Endothelial cell of umbilical vein (primary cell): ENCODE measurements around the gene DOC2B. TPM values are rescaled to one million over a fixed set of nuclear protein-coding genes. Genes with fewer than 3 reads are reported as not detected.

ENCODE experiments used
- BruUV-seq: library from RNA; stranded (reverse); fragments of 400-500 nt; replicated peaks from 2 replicates; lab custom pipeline; 2021; lab: Mats Ljungman, UMichigan
- CTCF ChIA-PET: fragments of 300-600, 350-600 bp; sonication (Branson Sonifier 250); formaldehyde crosslinking; loops from one replicate; lab custom pipeline; 2021; ENCODE audit warnings: antibody characterized with exemption, inconsistent platforms; lab: Charles Lee
- POLR2A ChIA-PET: fragments of 300-600, 350-600 bp; sonication (Branson Sonifier 250); formaldehyde crosslinking; loops from one replicate; lab custom pipeline; 2021; ENCODE audit warnings: antibody characterized with exemption, inconsistent platforms; lab: Charles Lee
- DNase-seq: peaks from one replicate; pipeline ENCODE4 v3.0.0-alpha.2; 2011; ENCODE audit warnings: low read depth, low spot score
- FAIRE-seq: peaks from 2 replicates; lab custom pipeline; 2011; peaks lifted over from hg19 to GRCh38; lab: Jason Lieb, UNC
- H2AFZ ChIP-seq: 2 replicates; pipeline ENCODE4 v1.6.0; 2012; ENCODE audit warnings: low read depth, low read length, control low read depth, inconsistent platforms
- H3K27ac ChIP-seq: 2 replicates; pipeline ENCODE4 v1.5.1; 2011; ENCODE audit warnings: low read depth, mild to moderate bottlenecking, control low read depth, low read length, moderate library complexity; ENCODE audit not compliant: insufficient read depth
- H3K27me3 ChIP-seq, 2 experiments: 2 replicates each; pipeline versions ENCODE4 v1.6.0 to v1.6.1; 2011; ENCODE audit warnings: low read length in 2 of 2, mixed read lengths in 1 of 2; ENCODE audit not compliant: control insufficient read depth in 2 of 2, insufficient read depth in 2 of 2
- H3K36me3 ChIP-seq, 2 experiments: 2 replicates in 1 of 2; 3 replicates in 1 of 2; pipeline ENCODE4 v1.5.1; 2011; ENCODE audit warnings: low read length in 2 of 2, mild to moderate bottlenecking in 1 of 2, moderate library complexity in 1 of 2; ENCODE audit not compliant: control insufficient read depth in 2 of 2, insufficient read depth in 2 of 2; ENCODE audit errors: extremely low read depth in 1 of 2
- H3K4me1 ChIP-seq: 3 replicates; pipeline ENCODE4 v1.5.1; 2011; ENCODE audit warnings: mild to moderate bottlenecking, low read length; ENCODE audit not compliant: control insufficient read depth, insufficient read depth; ENCODE audit errors: extremely low read depth
- H3K4me2 ChIP-seq: 2 replicates; pipeline ENCODE4 v1.6.1; 2011; ENCODE audit warnings: low read length, control low read depth, mixed read lengths; ENCODE audit not compliant: insufficient read depth
- H3K4me3 ChIP-seq, 3 experiments: fragments of 200-600 bp in 1 of 3; sonication (generic), shearing (Covaris generic) in 1 of 3; replicated peaks in 1 of 3; 2 replicates each; pipeline ENCODE4 v1.5.1; 2011 to 2016; ENCODE audit warnings: control low read depth in 3 of 3, low read length in 3 of 3, mild to moderate bottlenecking in 2 of 3, inconsistent platforms in 1 of 3, low read depth in 1 of 3, moderate library complexity in 1 of 3; ENCODE audit not compliant: insufficient read depth in 1 of 3
- H3K79me2 ChIP-seq: 2 replicates; pipeline ENCODE4 v1.6.0; 2012; ENCODE audit warnings: low read length, inconsistent platforms; ENCODE audit not compliant: control insufficient read depth, insufficient read depth
- H3K9ac ChIP-seq: replicated peaks from 2 replicates; pipeline ENCODE3; 2011; ENCODE audit warnings: low read length, control low read depth; ENCODE audit not compliant: insufficient read depth; ENCODE audit errors: extremely low read depth
- H3K9me1 ChIP-seq: replicated peaks from 3 replicates; pipeline ENCODE4 v1.6.0; 2011; ENCODE audit warnings: mild to moderate bottlenecking, low read length; ENCODE audit not compliant: control insufficient read depth, insufficient read depth; ENCODE audit errors: extremely low read depth
- H3K9me3 ChIP-seq: replicated peaks from 2 replicates; pipeline ENCODE4 v1.5.1; 2012; ENCODE audit warnings: low read length, inconsistent platforms; ENCODE audit not compliant: control insufficient read depth, insufficient read depth
- H4K20me1 ChIP-seq: replicated peaks from 2 replicates; pipeline ENCODE3; 2011; ENCODE audit warnings: mild to moderate bottlenecking, low read length; ENCODE audit not compliant: control insufficient read depth, insufficient read depth; ENCODE audit errors: extremely low read depth
- CTCF ChIP-seq, 2 donors: IDR thresholded peaks; 1 replicate in 1 of 2; 2 replicates in 1 of 2; pipeline ENCODE4 v1.5.1; 2011; ENCODE audit warnings: low read length in 2 of 2, mild to moderate bottlenecking in 2 of 2, moderate library complexity in 2 of 2, control low read depth in 1 of 2, inconsistent platforms in 1 of 2, low read depth in 1 of 2; ENCODE audit not compliant: insufficient read depth in 1 of 2; ENCODE audit errors: extremely low read depth in 1 of 2
- EZH2 ChIP-seq: IDR thresholded peaks from 2 replicates; pipeline ENCODE4 v1.6.1; 2012; ENCODE audit warnings: borderline replicate concordance, low read depth, mild to moderate bottlenecking, moderate library complexity, low read length, inconsistent platforms; ENCODE audit not compliant: severe bottlenecking
- FOS ChIP-seq: IDR thresholded peaks from 2 replicates; pipeline ENCODE4 v1.6.1; 2011; ENCODE audit warnings: mild to moderate bottlenecking, low read length, moderate library complexity, borderline replicate concordance; ENCODE audit not compliant: insufficient read depth
- GATA2 ChIP-seq: IDR thresholded peaks from 2 replicates; pipeline ENCODE4 v1.7.0; 2011; ENCODE audit warnings: low read depth, mild to moderate bottlenecking, moderate library complexity, mixed read lengths, low read length; ENCODE audit not compliant: insufficient read length, insufficient read depth
- JUN ChIP-seq: IDR thresholded peaks from 2 replicates; pipeline ENCODE4 v1.6.1; 2011; ENCODE audit warnings: borderline replicate concordance, low read depth; ENCODE audit not compliant: insufficient read length, insufficient read depth
- MYC ChIP-seq: IDR thresholded peaks from one replicate; pipeline ENCODE4 v1.6.1; 2011; ENCODE audit warnings: mild to moderate bottlenecking, low read depth, low read length
- POLR2A ChIP-seq: IDR thresholded peaks from 2 replicates; pipeline ENCODE4 v1.6.1; 2012; ENCODE audit warnings: low read depth, mild to moderate bottlenecking, control low read depth, low read length
- POLR2AphosphoS5 ChIP-seq: IDR thresholded peaks from 2 replicates; pipeline ENCODE4 v1.6.1; 2012; ENCODE audit warnings: low read depth, mild to moderate bottlenecking, control low read depth, low read length, moderate library complexity; ENCODE audit not compliant: insufficient read depth
- dilution Hi-C: fragments of 300-500 bp; cut with MboI; formaldehyde crosslinking; loops from one replicate; pipeline ENCODE4 v1.15.0; 2019; ENCODE audit warnings: low sequenced_read_pairs; ENCODE audit not compliant: extremely low pct_ligation_motif_present
- intact Hi-C: fragments of 100-400 bp; cut with micrococcal nuclease; formaldehyde crosslinking; loops from one replicate; pipeline ENCODE4 v1.10.0; 2022
- polyA plus RNA-seq, 4 experiments: library from polyadenylated mRNA; depleted of rRNA in 3 of 4; stranded (reverse) in 3 of 4; unstranded in 1 of 4; fragments of >200 nt; gene quantifications; 2 replicates each; pipeline versions ENCODE4 v1.2.1 to v1.2.3, GENCODE V29; 2011 to 2012; ENCODE audit warnings: missing spikeins in 1 of 4
- total RNA-seq: library from RNA; stranded (reverse); gene quantifications from 2 replicates; pipeline ENCODE4 v1.2.3, GENCODE V29; 2021
- TF ChIP-seq, protein P1 (sequence below): IDR thresholded peaks from 2 replicates; pipeline ENCODE4 v1.6.1; 2011; ENCODE audit not compliant: insufficient read depth, insufficient read length

The DOC2B gene
- total and polyA plus RNA-seq, 2 donors (not counting 3 experiments of a cell fraction or from before 2014, with no cell fraction given): 0.10 to 0.22 TPM

DNA sequence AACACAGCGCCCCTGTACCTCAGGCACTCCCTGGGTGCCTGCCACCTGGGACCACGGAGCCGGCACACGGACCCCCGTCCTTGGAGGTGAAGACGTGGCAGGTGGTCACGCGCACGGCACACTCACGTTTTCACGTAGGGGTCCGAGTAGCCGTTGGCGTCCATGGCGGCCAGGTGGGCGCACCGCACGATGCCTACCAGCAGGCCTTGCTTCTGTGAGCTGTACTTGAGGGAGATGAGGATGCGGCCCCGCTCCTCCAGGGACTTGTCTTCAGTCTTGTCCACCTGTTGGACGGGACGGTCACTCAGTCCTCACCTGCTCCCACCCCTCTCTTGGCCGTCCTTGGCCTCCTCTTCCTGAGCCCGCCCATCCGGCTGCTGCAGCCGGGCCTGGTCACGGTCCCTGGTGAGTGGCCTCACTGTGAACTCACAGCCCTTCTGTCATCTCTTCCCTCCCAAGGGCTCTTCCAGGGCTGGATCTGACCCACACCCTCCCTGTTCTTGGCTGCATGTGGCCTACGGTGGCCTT lies 25.3 kb downstream of the DOC2B start:
- DNase-seq: no peak
- ChIA-PET POLR2A (no interaction called here), CTCF (interaction anchor here (0.8 to 1.0 kb wide), 2 partner anchors 9 to 230 kb away, joined by 3 read pairs; no protein-coding TSS in a partner anchor)
- TF ChIP-seq CTCF (IDR thresholded peaks at IDR 0.05; ENCODE audit: extremely low read depth in 1 of 2, insufficient read depth in 1 of 2, low read depth in 1 of 2, low read length in 2 of 2): no peak
- TF ChIP-seq EZH2: no peak
- TF ChIP-seq, protein P1, sequence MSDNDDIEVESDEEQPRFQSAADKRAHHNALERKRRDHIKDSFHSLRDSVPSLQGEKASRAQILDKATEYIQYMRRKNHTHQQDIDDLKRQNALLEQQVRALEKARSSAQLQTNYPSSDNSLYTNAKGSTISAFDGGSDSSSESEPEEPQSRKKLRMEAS: no peak
- no peak for TF ChIP-seq MYC
- no peak for TF ChIP-seq JUN
- H2AFZ ChIP-seq: no peak overlapping the region
- intact Hi-C loops: no loop called here
- no peak overlapping the region for H3K9ac ChIP-seq
- dilution Hi-C loops: no loop called here
- H3K79me2 ChIP-seq: no peaks in the 10 kb centered on the region
- no TSS peak for BruUV-seq
- FAIRE-seq: no peak
- no peaks in the 10 kb centered on the region for H3K9me1 ChIP-seq
- no peaks in the 10 kb centered on the region for H3K9me3 ChIP-seq
- peaks cover 8% of the 10 kb centered on the region for H3K4me1 ChIP-seq
- no peak overlapping the region for H3K4me2 ChIP-seq
- no peak overlapping the region for H3K27ac ChIP-seq
- H3K4me3 ChIP-seq: no peak overlapping the region
- no peaks in the 10 kb centered on the region for H3K36me3 ChIP-seq
- H4K20me1 ChIP-seq: no peaks in the 10 kb centered on the region
- H3K27me3 ChIP-seq: no peaks in the 10 kb centered on the region

DNA sequence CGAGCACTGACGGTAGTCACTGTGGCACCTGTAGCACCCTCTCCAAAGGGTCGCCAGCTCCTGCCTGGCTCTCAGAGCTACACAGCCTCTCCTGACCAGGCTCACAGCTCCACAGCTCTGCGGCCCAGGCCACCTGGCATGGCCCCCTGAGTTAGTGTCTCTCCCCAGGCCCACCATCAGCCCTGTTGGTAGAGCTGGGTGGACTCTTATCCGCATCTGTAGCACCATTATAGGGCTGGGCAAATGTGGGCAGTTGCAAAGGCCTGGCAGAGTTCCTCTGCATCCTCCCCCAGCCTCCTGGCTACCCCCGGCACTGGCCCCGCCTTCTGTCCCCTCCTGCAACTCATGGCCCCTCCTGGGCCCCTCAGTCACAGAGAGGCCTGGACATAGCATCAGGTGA lies 25.9 kb downstream of the DOC2B start:
- dilution Hi-C loops: no loop called here

More for the DNA sequence above, 25.9 kb downstream of the DOC2B start:
- H3K9me3 ChIP-seq: no peaks in the 10 kb centered on the region
- H3K27me3 ChIP-seq: no peaks in the 10 kb centered on the region
- H3K4me1 ChIP-seq: peaks cover 8% of the 10 kb centered on the region
- ChIA-PET POLR2A (no interaction called here), CTCF (no interaction called here)
- TF ChIP-seq POLR2AphosphoS5 (no peak), MYC (no peak), POLR2A (no peak), FOS (no peak), EZH2 (no peak), GATA2 (no peak), JUN (no peak)
- TF ChIP-seq, protein P1: no peak
- no peak overlapping the region for H3K4me2 ChIP-seq
- no peaks in the 10 kb centered on the region for H3K36me3 ChIP-seq
- intact Hi-C loops: no loop called here
- no TSS peak for BruUV-seq
- DNase-seq: no peak
- H2AFZ ChIP-seq: no peak overlapping the region
- no peaks in the 10 kb centered on the region for H3K9me1 ChIP-seq
- no peak overlapping the region for H3K4me3 ChIP-seq
- H3K9ac ChIP-seq: no peak overlapping the region
- H3K27ac ChIP-seq: no peak overlapping the region
- no peak for FAIRE-seq
- H3K79me2 ChIP-seq: no peaks in the 10 kb centered on the region
- H4K20me1 ChIP-seq: no peaks in the 10 kb centered on the region
